Choroid plexus epithelial cell (primary cell): ENCODE results near the gene ZBED4.

ENCODE experiments used
- DNase-seq: peaks from one replicate; pipeline ENCODE4 v3.0.0-alpha.2; 2010; ENCODE audit warnings: low read depth
- H3K4me3 ChIP-seq: 2 replicates; pipeline ENCODE4 v1.5.1; 2011; ENCODE audit warnings: low read depth, mild to moderate bottlenecking, control low read depth, low read length, moderate library complexity
- CTCF ChIP-seq: conservative IDR thresholded peaks from 2 replicates; pipeline ENCODE4 v1.5.1; 2011; ENCODE audit warnings: low read depth, mild to moderate bottlenecking, control low read depth, inconsistent platforms, low read length, moderate library complexity

Gene ZBED4

GRCh38 chr22:49886346-49887063 is 32.9 kb downstream of the ZBED4 start:
- DNase-seq = no peak

GRCh38 chr22:49887064-49887451 is 33.4 kb downstream of the ZBED4 start:
- H3K4me3 ChIP-seq = no peak overlapping the region
- no peak for DNase-seq
- TF ChIP-seq CTCF = no peak

More at GRCh38 chr22:49886346-49887063, 32.9 kb downstream of the ZBED4 start:
- TF ChIP-seq CTCF = no peak
- H3K4me3 ChIP-seq = no peak overlapping the region

GRCh38 chr22:49887702-49888101 is 34.1 kb downstream of the ZBED4 start:
- no peak for DNase-seq
- no peak overlapping the region for H3K4me3 ChIP-seq
- TF ChIP-seq CTCF = no peak

GRCh38 chr22:49889071-49889470 is 35.4 kb downstream of the ZBED4 start:
- no peak for TF ChIP-seq CTCF
- DNase-seq = no peak
- H3K4me3 ChIP-seq = no peak overlapping the region

- no peak overlapping the region for H3K4me3 ChIP-seq
- DNase-seq = no peak
- no peak for TF ChIP-seq CTCF
Measured at GRCh38 chr22:49892226-49892899, 38.7 kb downstream of the ZBED4 start.

- H3K4me3 ChIP-seq = no peak overlapping the region
- no peak for DNase-seq
Measured at GRCh38 chr22:49893025-49893424, 39.4 kb downstream of the ZBED4 start.

More at GRCh38 chr22:49893025-49893424, 39.4 kb downstream of the ZBED4 start:
- no peak for TF ChIP-seq CTCF
